Measurements from ENCODE around the gene RPP30.

Gene RPP30

DNA sequence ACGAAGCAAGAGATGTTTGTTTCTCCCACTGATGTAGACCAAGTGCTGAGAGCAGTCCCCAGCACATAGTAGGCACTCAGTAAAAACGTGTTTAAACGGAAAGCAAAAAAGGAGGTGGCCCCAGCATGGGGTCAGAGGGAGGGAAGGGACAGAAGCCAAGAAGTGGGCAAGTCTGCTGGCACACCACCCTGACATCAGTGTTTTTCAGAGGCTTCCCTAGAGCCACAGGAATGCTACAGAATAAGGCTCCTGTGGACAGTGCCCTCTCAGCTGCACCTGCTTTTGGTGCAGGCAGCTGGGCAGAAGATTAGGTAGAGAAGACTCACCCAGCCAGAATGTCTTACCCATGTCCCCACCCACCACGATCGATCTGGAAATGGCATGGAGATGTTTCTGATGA, 57.4 kb downstream of the RPP30 start:
- no peak overlapping the region for H3K4me3 ChIP-seq (ENCODE audit: insufficient read depth, low read length, poor library complexity, severe bottlenecking)
- no peak overlapping the region for H2AFZ ChIP-seq (ENCODE audit: low read depth, low read length, severe bottlenecking)
- H3K36me3 ChIP-seq (ENCODE audit: low read length) = no peaks in the 10 kb centered on the region
- H3K79me2 ChIP-seq (ENCODE audit: insufficient read depth, low read length) = no peaks in the 10 kb centered on the region
- no peaks in the 10 kb centered on the region for H4K20me1 ChIP-seq (ENCODE audit: low read depth, low read length)
- no peak overlapping the region for H3K27ac ChIP-seq (ENCODE audit: low read depth, low read length)
- no peak overlapping the region for H3K4me2 ChIP-seq (ENCODE audit: low read depth, low read length, poor library complexity, severe bottlenecking)
- H3F3A ChIP-seq (ENCODE audit: insufficient read depth) = no peaks in the 10 kb centered on the region
- no peaks in the 10 kb centered on the region for H3K9me2 ChIP-seq (replicated peaks; ENCODE audit: insufficient read depth, low read length)
- H3K9ac ChIP-seq (ENCODE audit: low read length) = no peak overlapping the region
- H3K9me3 ChIP-seq (ENCODE audit: insufficient read depth, low read length) = no peaks in the 10 kb centered on the region
- no peaks in the 10 kb centered on the region for H3K27me3 ChIP-seq (ENCODE audit: low read length)
- TF ChIP-seq EZH2phosphoT487 (conservative IDR thresholded peaks at IDR 0.05; ENCODE audit: low read length) = no peak
- TF ChIP-seq, protein P1, sequence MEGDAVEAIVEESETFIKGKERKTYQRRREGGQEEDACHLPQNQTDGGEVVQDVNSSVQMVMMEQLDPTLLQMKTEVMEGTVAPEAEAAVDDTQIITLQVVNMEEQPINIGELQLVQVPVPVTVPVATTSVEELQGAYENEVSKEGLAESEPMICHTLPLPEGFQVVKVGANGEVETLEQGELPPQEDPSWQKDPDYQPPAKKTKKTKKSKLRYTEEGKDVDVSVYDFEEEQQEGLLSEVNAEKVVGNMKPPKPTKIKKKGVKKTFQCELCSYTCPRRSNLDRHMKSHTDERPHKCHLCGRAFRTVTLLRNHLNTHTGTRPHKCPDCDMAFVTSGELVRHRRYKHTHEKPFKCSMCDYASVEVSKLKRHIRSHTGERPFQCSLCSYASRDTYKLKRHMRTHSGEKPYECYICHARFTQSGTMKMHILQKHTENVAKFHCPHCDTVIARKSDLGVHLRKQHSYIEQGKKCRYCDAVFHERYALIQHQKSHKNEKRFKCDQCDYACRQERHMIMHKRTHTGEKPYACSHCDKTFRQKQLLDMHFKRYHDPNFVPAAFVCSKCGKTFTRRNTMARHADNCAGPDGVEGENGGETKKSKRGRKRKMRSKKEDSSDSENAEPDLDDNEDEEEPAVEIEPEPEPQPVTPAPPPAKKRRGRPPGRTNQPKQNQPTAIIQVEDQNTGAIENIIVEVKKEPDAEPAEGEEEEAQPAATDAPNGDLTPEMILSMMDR (IDR thresholded peaks at IDR 0.05; ENCODE audit: insufficient read depth, low read length, poor library complexity, severe bottlenecking) = no peak

DNA sequence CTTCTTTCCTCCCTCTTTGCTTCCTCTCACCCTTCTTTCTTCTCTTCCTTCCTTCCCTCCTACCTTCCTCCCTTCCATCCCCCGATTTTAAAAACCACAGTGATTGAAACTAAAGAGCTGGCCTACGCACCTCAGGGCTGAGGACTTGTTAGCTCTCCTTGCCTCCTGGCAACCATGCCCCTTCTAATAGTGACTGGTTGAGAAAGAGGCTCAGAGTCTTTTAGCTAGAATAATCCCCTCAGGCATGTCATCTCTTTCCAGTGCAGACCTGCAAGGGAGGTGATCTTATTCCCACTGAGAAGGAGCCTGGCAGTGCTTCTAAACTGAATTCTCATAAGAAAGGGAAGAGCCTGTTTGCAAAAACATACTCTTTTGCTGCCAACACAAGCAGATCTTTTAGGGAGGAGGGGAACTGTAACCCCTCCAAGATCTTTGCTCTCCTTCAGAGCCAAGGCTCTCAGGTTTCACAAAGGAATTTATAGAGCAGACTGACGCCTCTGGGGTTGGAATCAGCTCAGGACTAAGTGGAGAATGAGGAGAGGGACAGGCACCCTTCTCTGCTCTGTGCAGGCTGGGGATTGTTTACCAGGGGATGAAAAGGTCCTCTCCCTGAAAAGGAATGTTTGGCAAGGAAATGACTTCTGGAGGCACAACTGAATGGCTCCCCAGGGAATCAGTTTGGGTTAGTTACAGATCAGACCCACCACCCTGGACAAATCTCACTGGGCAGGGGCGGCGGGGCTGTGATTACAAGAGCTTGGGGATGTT, 58.5 kb downstream of the RPP30 start:
- Histone ChIP-seq H3K4me3 (ENCODE audit: insufficient read depth, low read length, poor library complexity, severe bottlenecking) (no peak overlapping the region), H3K9me3 (ENCODE audit: insufficient read depth, low read length) (no peaks in the 10 kb centered on the region), H3K4me2 (ENCODE audit: low read depth, low read length, poor library complexity, severe bottlenecking) (no peak overlapping the region), H3K79me2 (ENCODE audit: insufficient read depth, low read length) (no peaks in the 10 kb centered on the region), H3F3A (ENCODE audit: insufficient read depth) (no peaks in the 10 kb centered on the region), H3K27ac (ENCODE audit: low read depth, low read length) (no peak overlapping the region), H2AFZ (ENCODE audit: low read depth, low read length, severe bottlenecking) (no peak overlapping the region), H3K27me3 (ENCODE audit: low read length) (no peaks in the 10 kb centered on the region), H3K9me2 (replicated peaks; ENCODE audit: insufficient read depth, low read length) (no peaks in the 10 kb centered on the region), H4K20me1 (ENCODE audit: low read depth, low read length) (no peaks in the 10 kb centered on the region), H3K36me3 (ENCODE audit: low read length) (no peaks in the 10 kb centered on the region), H3K9ac (ENCODE audit: low read length) (no peak overlapping the region)
- TF ChIP-seq EZH2phosphoT487 (conservative IDR thresholded peaks at IDR 0.05; ENCODE audit: low read length) = no peak
- TF ChIP-seq, protein P1 (IDR thresholded peaks at IDR 0.05; ENCODE audit: insufficient read depth, low read length, poor library complexity, severe bottlenecking) = no peak

DNA sequence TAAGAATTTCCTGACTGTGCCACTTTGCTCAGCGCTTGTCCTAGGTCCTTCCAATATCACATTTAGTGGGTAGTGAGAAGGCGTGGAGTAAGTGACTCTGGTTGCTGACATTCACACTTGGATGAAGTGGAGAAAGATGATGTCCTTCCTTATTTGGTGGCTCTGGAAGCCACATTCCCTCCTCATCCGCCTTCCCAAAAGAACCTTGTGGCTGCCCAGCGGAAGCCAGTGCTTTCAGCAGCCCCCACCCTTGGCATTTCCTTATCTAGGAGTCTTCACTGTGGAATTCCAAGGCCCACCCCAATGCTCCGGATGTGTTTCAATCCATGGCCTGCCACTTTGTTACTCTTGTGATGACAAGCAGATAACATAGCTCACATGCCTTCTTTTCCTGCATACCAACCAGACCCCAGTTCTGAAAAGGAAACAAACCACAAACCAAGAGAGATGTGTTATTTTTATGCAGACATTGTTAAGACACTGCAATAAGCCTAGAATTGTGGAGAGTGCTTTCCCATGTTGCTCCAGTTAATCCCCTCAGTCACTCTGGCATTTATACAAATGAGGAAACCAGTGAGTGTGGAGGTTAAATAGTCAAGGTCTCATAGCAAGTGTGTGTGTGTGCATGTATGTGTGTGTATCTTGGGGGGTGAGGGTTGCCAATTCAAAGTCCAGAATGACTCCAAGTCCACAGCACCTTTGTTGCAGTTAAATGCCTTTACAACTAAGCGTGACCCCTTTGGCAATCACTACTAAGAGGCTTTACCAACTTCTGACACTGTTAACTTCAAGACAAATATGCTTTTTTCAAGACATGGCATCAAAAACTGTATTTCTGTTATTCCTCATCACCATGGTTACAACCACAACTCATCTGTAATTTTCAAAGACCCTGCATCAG, 59.4 kb downstream of the RPP30 start:
- no peak overlapping the region for H3K4me3 ChIP-seq (ENCODE audit: insufficient read depth, low read length, poor library complexity, severe bottlenecking)
- no peaks in the 10 kb centered on the region for H3K27me3 ChIP-seq (ENCODE audit: low read length)
- H2AFZ ChIP-seq (ENCODE audit: low read depth, low read length, severe bottlenecking) = no peak overlapping the region
- H3K9me3 ChIP-seq (ENCODE audit: insufficient read depth, low read length) = no peaks in the 10 kb centered on the region
- H4K20me1 ChIP-seq (ENCODE audit: low read depth, low read length) = no peaks in the 10 kb centered on the region
- no peak overlapping the region for H3K9ac ChIP-seq (ENCODE audit: low read length)
- no peak overlapping the region for H3K4me2 ChIP-seq (ENCODE audit: low read depth, low read length, poor library complexity, severe bottlenecking)
- no peak overlapping the region for H3K27ac ChIP-seq (ENCODE audit: low read depth, low read length)
- no peaks in the 10 kb centered on the region for H3F3A ChIP-seq (ENCODE audit: insufficient read depth)
- H3K36me3 ChIP-seq (ENCODE audit: low read length) = no peaks in the 10 kb centered on the region
- no peaks in the 10 kb centered on the region for H3K79me2 ChIP-seq (ENCODE audit: insufficient read depth, low read length)
- H3K9me2 ChIP-seq (replicated peaks; ENCODE audit: insufficient read depth, low read length) = no peaks in the 10 kb centered on the region
- TF ChIP-seq, protein P1 (IDR thresholded peaks at IDR 0.05; ENCODE audit: insufficient read depth, low read length, poor library complexity, severe bottlenecking) = no peak
- TF ChIP-seq EZH2phosphoT487 (conservative IDR thresholded peaks at IDR 0.05; ENCODE audit: low read length) = no peak

Data from SU-DHL-6 (cell line).